SHP77 (cell line): ENCODE measurements around the gene MCHR1.
A peak's percentile ranks its signal among the peaks of the same experiment; 100 is the strongest.

ENCODE experiments used
- DNase-seq, 2 experiments: peaks; one replicate each; lab custom pipeline; 2025; lab: John Stamatoyannopoulos, UW

The MCHR1 gene, protein sequence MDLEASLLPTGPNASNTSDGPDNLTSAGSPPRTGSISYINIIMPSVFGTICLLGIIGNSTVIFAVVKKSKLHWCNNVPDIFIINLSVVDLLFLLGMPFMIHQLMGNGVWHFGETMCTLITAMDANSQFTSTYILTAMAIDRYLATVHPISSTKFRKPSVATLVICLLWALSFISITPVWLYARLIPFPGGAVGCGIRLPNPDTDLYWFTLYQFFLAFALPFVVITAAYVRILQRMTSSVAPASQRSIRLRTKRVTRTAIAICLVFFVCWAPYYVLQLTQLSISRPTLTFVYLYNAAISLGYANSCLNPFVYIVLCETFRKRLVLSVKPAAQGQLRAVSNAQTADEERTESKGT

DNA sequence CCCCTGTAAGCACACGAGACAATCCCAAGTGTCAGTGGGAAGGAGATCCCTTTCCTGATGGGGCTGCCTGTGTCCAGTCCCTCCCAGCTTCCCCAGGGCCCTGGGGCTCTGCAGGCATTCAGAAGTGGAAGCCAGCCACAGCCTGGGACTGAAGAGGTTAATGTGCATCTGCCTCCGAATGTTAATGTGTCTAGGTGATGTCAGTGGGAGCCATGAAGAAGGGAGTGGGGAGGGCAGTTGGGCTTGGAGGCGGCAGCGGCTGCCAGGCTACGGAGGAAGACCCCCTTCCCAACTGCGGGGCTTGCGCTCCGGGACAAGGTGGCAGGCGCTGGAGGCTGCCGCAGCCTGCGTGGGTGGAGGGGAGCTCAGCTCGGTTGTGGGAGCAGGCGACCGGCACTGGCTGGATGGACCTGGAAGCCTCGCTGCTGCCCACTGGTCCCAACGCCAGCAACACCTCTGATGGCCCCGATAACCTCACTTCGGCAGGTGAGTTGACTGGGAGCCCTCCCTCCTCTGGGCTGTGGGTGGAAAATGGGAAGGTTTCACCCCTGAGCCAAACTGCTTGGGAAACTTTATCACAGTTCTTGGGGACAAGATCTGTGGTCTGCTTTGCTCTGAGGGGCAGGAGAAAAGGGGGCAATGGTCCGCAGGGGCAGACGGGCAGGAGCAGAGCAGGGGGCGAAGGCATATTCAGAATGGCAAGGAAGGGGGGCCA lies at the start of gene MCHR1:
Gene MCHR1 (plus strand): TSS at position 236 of the 715 bp plus-strand sequence. CDS start 169 bp downstream, at position 405.
- peak in 1 of 2 experiments; percentile 11 for DNase-seq

DNA sequence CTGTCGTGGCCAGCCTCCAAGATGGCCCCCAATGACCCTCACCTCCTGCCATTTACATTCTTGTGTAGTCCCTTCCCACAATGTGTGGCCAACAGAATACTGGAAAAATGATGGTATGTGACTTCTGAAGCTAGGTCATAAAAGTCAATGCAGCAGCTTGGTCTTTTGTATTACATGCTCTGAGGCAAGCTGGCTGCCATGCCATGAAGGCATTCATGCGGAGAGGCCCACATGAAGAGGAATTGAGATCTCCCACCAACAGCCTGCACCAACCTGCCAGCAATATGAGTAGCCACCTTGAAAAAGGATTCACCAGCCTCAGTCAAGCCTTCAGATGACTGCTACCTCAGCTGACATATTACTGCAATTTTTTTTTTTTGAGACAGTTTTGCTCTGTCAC lies 47.4 kb upstream of the MCHR1 start:
- DNase-seq = no peak

DNA sequence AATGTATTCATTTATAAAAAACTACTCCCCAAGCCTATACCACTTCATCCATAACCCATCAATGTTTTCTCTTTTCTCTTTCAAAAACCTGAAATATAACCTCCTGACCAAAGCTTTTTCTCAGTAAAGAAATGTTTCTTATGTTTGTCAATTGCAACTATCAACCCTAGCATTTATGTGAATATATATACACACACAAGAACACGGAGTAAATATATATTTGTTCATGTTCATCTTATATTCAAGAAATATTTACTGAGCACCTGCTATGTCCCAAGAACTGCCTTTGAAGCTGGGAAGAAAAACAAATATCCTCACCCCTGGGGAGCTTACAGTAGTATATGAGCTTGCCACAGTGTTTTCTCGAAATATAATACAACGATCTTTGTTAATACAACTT lies 46.2 kb upstream of the MCHR1 start:
- no peak for DNase-seq

DNA sequence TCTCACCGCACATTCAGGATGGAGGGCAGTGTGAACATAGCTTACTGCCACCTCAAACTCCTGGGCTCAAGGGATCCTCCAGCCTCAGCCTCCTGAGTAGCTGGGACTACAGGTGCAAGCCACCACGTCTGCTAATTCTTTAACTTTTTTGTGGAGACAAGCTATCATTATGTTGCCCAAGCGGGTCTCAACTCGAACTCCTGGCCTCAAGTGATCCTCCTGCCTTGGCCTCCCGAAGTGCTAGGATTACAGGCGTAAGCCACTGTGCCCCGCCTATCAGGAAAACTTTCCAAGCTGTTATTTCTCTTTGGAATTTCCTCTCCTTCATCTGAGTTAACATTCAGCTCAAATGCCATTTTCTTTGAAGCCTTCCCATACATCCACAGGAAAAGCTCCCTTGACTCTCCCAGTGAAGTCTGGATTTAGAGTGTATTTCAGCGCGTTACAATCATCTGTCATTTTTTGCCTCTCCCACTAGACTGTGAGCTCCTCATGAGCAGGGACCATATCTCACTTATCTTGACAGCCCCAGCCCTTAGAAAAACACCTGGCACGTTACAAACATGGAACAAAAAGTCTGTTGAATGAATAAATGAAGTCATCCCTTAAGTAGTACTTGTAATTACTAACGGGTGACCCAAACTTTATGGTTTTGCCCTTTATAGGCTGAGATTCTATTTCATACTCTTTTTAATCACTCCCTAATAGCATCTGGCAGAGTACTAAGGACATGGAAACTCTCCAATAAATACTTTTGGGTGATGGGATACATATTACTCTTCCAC lies 45.0 kb upstream of the MCHR1 start:
- DNase-seq = no peak

DNA sequence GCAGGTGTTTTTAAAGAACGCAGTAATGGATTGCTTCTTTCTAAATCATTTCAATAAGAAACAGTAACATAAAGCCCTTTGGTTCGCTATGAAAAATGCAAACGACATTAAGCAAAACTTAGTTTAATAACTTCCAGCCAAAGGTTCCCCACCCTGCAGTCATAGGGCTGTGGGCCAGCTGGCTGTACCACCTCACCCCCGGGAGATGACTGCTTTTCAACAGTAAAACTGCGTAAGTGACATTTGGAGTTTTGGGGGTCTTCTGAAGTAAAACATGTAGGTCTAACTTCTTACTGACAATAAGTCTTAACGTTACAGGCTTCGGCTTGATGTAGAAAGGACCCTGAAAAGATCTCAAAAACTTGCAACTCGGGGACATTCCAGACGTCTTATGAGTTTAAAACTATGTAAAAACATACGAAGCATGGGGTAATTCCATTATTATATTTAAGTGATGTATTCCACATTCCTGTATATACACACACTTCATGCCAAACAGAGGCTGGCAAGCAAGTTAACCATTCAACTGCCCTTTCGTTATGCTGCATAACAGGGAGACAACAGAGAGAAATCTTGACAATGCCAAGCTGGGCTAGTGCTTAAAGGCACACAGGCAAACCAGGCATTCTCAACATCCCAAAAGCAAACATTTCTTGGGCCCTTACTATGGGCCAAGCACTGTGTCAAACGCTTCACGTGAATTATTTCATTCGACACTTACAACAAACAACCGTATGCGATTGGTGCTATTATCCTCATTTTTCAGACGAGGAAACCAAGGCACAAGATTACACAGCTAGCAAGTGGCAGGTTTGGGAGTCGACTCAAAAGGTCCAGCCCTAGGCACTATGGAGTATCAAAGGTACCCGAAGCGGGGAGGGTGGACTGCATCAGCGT lies 44.0 kb upstream of the MCHR1 start:
- no peak for DNase-seq

DNA sequence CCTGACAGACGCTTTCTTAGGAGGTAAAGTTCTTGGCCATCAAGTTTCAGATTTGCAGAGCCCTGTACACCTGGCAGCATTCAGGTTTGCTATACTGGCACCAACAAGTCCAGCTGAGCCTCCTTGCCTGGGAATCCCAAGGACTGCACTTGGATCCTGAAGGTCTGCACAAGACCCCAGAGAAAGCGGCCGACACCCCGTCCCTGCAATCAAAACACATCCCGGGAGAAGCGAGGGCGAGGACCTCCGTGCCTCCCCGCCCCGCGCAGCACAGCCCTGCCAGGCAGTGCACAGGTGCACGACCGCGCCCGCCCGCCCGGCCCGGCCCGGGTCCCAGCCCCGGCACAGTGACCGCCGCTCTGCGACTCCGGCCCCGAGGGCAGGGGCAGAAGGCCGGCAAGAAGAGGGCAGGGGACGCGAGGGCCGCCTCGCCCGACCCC lies 43.3 kb upstream of the MCHR1 start:
- no peak for DNase-seq

DNA sequence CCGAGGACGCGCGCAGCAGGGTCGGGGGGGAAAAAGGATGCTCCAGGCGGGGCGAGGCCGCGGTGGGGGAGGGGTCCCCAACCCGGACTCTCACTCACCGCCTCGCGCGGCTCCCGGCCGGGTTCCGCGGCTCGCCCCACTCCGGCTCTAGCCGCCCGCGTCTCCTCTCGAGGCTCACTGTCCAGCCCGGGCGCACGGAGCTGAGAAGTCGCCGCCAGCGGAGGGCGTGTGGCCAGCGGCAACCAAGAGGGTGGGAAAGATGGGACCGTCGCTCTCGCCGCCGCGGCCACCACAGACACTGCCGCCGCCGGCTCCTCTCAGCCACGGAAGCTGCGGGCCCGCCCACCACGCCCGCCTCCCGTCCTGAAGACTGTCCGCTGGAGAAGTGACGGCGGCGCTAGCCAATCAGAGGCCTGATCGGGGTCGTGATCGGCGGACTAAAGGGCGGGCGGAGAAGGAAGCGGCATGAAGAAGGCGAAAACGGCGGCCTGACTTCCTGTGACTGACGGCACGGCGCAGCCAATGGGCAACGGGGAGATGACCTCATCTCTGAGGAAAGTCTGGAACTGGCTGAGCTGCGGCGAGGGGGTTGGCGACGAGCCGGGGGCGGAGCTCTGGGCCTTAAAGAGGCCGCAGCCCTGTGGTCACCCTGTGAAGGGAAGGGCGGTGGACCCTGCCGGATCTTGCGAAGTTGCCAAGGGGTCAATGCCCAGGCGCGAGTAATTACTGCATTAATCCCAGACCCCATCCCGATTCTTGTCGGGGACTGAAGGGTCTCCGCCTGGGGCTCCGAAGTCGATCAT lies 42.7 kb upstream of the MCHR1 start, which contains the start of gene MRTFA:
Gene MRTFA (minus strand): TSS at position 340 of the 803 bp plus-strand sequence.
- DNase-seq = peak; percentile 99

DNA sequence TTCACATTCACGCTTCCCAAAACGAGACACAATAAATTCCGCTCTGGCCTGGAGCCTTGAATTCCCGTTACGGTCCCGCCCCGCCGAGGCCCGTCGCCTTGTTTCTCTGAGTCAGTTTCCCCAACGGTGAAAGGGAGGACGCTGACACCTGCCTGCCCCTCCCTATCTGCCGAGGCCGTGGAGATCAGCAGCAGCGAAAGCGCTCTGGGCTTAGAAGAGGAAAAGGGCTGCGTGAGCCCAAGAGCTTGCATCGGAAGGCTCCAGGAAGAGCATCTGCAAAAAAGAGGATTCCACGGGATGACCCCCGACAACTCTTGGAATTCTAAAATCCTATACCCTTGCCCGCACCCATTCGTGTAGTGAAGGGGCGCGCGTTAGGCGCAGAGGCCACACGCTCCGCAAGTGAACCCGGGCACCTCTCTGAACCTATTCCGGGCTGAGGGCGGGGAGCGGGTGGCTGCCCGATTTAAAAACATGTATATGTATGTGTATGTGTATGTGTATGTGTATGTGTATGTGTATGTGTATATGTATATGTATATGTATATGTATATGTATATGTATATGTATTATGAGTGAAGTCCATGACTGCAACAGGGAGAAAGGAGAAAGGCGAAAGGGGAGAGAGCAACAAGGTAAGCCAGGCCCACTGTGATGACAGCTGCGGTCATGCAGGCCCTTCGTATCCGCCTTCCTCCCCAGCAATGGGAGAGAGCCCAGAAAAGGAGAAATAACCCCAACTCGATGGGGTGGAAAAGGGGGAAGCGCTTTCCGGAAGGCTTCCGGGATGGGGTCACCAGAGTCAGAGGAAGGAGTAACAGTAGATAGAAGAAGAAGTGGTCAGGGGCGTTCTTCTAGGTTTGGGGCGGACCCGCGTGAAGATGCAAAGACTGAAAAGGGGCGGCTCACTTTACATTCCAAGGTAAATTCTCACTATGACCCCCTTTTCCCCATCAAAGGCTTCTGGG lies 41.8 kb upstream of the MCHR1 start:
- DNase-seq = no peak

DNA sequence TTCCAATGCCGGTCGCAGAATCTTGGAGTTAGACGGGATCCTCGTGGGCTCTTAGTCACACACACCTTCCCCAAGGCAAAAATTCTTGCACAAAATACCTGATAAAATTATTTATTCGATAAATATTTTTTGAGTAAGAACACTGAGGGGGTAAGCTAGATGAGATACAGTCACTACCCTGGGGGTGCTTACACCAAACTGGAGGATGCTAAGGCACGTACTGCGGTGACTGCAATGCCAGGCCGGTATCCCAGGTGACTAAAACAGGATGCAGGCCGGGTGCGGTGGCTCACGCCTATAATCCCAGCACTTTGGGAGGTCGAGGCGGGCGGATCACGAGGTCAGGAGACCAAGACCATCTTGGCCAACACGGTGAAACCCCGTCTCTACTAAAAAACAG lies 41.0 kb upstream of the MCHR1 start:
- DNase-seq = no peak

DNA sequence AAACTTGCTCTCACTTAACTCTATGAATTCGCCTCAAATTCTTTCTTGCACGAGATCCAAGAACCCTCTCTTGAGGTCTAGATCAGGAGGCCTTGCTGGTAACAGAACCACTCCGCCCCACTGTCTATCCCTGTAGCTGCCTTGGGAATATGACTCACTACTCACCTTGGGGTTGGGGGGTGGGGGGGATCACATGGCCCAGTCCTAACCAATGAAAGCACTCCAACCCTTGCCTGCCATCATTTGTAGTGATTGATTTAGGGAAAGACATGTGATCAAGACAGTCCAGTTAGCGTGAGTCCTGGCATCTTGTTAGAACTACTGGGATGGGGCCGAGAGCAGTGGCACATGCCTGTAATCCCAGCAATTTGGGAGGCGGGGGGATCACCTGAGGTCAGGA lies 38.0 kb upstream of the MCHR1 start:
- DNase-seq = no peak

DNA sequence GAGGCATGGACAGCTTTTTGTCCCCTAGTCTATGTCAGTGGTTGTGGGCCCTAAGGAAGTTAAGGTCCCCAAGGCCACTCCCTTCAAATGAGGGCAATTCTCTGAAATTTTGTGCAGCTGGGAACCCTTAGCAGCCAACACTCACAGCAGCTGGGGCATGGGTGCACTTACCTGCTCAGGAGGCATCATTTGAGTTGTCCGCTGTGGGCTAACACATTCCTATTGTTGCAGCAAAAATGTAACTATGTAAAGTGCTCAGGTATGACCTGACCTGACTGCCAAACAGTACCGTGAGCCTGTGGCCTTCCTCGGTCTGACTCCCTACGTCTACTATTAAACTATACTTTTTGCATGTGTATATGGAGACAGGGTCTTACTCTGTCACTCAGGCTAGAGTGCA lies 37.0 kb upstream of the MCHR1 start:
- no peak for DNase-seq

DNA sequence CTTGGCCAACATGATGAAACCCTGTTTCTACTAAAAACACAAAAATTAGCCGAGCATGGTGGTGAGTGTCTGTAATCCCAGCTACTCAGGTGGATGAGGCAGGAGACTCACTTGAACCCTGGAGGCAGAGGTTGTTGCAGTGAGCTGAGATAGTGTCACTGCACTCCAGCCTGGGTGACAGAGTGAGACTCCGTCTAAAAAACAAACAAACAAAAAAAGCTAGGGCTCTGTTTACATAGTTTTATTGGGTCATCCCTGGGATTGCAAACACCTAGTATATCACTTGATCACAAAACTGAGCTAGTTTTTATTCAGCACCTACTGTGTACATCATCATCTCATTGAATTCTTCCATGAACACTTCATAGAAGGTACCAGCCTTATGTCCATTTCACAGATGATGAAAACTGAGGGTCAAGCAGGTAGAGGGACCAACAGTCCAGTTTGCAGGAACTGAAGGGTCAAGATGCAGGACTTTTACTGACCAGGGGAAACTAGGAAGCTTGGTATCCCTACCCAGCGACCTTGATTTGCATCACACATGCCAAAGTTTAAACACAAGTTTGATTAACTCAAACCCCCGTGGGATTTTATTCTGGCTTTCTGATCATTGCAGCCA lies 33.6 kb upstream of the MCHR1 start:
- DNase-seq = no peak

DNA sequence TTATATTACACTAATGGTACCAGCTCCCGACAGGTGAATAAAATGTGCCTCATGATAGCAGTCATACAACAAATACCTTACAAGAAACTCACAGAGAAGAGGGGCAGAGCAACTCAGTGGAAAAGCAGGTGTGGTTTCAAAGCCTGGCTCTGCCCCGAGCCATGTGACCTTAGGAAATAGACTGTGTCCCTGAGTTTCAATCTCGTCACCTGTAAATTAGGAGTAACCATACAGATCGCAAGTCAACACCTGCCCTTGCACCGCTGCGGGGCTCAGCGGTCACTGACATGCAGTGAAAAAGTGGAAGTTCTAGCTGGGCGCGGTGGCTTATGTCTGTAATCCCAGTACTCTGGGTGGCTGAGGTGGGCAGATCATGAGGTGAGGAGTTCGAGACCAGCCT lies 30.9 kb upstream of the MCHR1 start:
- DNase-seq = no peak

DNA sequence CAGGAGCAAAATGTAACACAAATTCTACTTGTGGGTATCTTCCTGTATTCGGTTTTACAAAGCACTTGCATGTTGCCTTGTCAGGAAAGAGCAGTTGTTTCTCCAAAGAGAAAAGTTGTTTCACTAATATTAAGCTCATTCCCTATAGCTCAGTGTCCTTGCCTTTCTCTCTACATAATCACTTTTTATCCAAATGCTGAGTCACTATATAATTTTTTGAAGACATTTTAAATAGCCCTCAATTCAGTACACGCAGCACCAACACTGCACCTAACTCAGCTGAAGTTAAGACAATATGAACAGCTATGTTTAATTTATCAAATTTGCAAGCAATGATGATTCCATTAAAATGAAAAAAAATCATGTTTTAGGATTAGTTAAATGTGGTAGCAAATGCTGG lies 28.2 kb upstream of the MCHR1 start:
- DNase-seq = no peak

DNA sequence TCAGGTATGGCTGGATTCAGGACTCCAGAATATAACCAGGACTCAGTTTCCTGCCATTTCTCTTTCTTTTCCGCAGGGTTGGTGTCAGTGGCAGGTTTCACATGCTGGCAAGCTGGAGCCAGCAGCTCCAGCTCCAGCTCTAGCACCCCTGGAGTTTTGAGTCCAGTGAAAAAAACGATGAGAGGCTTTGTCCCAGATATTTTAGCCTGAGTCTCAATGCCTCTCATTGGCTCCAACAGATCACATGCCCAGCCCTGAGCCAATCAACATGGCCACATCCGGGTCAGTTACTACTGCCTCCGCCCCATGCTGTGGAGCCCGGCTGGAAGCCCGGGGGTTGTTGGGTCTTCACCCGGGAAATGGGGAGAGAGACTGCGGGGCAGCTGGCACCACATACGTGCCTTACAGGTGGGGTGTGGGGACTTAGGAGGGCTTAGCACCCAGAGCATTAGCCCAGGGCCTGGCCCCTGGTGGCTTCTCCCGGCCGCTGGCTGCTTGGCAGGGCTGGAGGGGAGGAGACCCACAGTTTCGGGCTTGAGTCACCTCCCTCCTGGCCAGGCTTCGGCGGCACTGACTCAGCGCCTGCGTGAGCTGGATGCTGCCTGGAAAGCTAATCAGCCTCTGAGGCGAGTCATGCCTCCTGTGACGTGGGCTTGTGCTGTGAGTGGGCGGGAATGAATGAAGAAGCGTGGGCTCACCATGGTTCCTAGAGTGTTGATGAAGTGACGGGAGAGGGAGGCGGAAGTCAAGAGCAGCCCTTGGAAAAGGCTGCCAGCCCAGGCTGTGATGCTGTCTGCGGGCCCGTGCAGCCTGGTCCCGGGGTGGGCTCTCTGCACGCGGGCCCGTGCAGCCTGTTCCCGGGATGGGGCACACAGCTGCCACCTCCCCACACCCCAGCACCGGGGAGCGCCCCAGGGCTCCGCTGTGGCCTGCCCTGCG lies 27.5 kb upstream of the MCHR1 start:
- peak; percentile 94 for DNase-seq

DNA sequence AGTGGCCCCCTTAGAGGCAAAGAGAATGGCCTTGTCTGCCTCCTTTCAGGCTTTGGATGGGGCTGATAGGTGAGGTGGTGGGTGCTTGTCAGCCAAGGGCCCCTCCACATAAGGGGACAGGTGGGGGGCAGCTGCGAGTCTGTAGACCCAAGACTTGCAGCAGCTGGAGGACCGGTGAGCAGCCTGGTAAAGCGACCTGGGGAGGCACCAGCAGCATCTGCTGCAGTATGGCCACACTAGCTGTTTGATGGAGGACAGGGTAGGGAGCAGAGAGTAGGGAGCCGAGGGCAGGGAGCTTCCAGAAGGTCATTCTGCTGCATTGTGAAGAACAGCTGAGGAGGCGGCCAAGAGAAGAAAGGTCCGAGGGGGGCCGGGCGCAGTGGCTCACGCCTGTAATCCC lies 25.9 kb upstream of the MCHR1 start:
- DNase-seq = no peak

DNA sequence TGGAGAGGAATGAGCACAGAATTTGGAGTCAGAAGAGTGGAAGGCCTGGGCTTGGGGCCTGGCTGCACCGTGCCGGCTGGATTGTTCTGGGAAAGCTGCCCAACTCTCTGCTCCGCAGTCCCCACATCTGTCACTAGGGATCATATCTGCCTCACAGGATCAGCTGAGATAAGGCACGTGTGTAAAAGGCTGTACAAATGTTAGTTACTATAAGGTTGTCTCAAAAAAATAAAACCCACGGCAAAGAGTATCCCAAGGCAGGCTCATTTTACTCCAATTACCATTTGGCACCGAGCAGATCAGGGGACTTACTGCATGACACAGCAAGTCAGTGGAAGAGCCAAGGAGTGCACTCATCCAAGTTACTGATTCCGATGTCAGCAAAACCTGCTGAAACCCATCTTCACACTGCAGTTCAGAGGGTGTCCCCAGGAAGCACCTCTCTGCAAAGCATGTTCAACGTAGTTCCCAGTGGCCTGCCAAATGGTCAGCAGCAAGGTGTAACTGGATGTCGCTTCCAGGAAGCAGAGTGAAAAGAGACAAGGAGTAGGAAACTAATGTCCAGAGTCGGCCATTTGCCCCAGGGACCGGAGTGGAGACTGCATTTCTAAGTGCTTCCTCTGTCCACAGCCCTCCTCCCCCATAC lies 24.6 kb upstream of the MCHR1 start:
- peak in 1 of 2 experiments; percentile 30 for DNase-seq
